Ishikawa (cell line): ENCODE data around the gene DCTD.

Experiments
- MAX ChIP-seq: IDR thresholded peaks from 2 replicates; pipeline ENCODE4 v1.6.1; 2012
- NFIC ChIP-seq: IDR thresholded peaks from 2 replicates; pipeline ENCODE4 v1.6.1; 2012
- REST ChIP-seq: IDR thresholded peaks from 2 replicates; pipeline ENCODE4 v1.6.1; 2012; ENCODE audit warnings: low read depth, mild to moderate bottlenecking
- TCF12 ChIP-seq: IDR thresholded peaks from 2 replicates; pipeline ENCODE4 v1.6.1; 2012; ENCODE audit warnings: low read depth
- USF1 ChIP-seq: IDR thresholded peaks from 2 replicates; pipeline ENCODE4 v1.6.1; 2012
- ZBTB7A ChIP-seq: IDR thresholded peaks from 2 replicates; pipeline ENCODE4 v1.6.1; 2012; ENCODE audit warnings: low read depth

GRCh38 chr4:182901337-182901736 lies 15.8 kb downstream of the DCTD start:
- TF ChIP-seq REST: no peak
- no peak for TF ChIP-seq MAX
- TF ChIP-seq ZBTB7A: no peak
- no peak for TF ChIP-seq USF1
- no peak for TF ChIP-seq NFIC
- no peak for TF ChIP-seq TCF12
